HEK293 (cell line): ENCODE results near the gene STMND1.

Source experiments
- CTCF ChIA-PET: fragments of 350-600 bp; formaldehyde crosslinking; extraction: SDS; loops from one replicate; lab custom pipeline; 2021; ENCODE audit warnings: antibody characterized with exemption; lab: Yijun Ruan, JAX
- POLR2A ChIA-PET: fragments of 300-600 bp; formaldehyde crosslinking; extraction: SDS; loops from one replicate; lab custom pipeline; 2020; ENCODE audit warnings: antibody characterized with exemption, inconsistent platforms; lab: Yijun Ruan, JAX
- H3K27ac ChIP-seq: fragments of 200-500 bp; sonication (Bioruptor generic); 2 replicates; pipeline ENCODE4 v1.5.1; 2014; ENCODE audit warnings: low read depth, low read length, control low read depth, inconsistent platforms; ENCODE audit errors: extremely low read depth
- H3K36me3 ChIP-seq, 2 experiments: fragments of 200-500 bp in 1 of 2; sonication (Bioruptor generic) in 1 of 2; 1 replicate in 1 of 2; 2 replicates in 1 of 2; pipeline ENCODE4 v1.5.1; 2014 to 2017; ENCODE audit warnings: inconsistent platforms in 2 of 2, low read length in 2 of 2; ENCODE audit not compliant: control insufficient read depth in 2 of 2, insufficient read depth in 1 of 2
- H3K4me1 ChIP-seq: fragments of 200-500 bp; sonication (Bioruptor generic); 2 replicates; pipeline ENCODE4 v1.5.1; 2014; ENCODE audit warnings: mild to moderate bottlenecking, low read length, inconsistent platforms; ENCODE audit not compliant: control insufficient read depth, insufficient read depth
- H3K4me3 ChIP-seq: 2 replicates; pipeline ENCODE4 v1.5.1; 2011; ENCODE audit warnings: low read depth, mild to moderate bottlenecking, control low read depth, low read length, moderate library complexity
- H3K9me3 ChIP-seq: fragments of 200-500 bp; sonication (Bioruptor generic); 2 replicates; pipeline ENCODE4 v1.5.1; 2014; ENCODE audit warnings: low read depth, low read length, inconsistent platforms; ENCODE audit not compliant: control insufficient read depth, insufficient read depth
- AEBP2 ChIP-seq: fragments of 450-650 bp; formaldehyde crosslinking; IDR thresholded peaks from 2 replicates; pipeline ENCODE4 v1.5.1; 2016; ENCODE audit warnings: missing biosample characterization, missing genetic modification characterization, borderline replicate concordance
- KLF16 ChIP-seq: fragments of 450-650 bp; formaldehyde crosslinking; IDR thresholded peaks from 2 replicates; pipeline ENCODE4 v1.5.1; 2017; ENCODE audit warnings: missing biosample characterization, missing genetic modification characterization
- ZBTB6 ChIP-seq: fragments of 450-650 bp; formaldehyde crosslinking; IDR thresholded peaks from 2 replicates; pipeline ENCODE4 v1.5.1; 2017; ENCODE audit warnings: missing biosample characterization, missing genetic modification characterization
- ZBTB8A ChIP-seq: fragments of 450-650 bp; formaldehyde crosslinking; IDR thresholded peaks from 2 replicates; pipeline ENCODE4 v1.5.1; 2016; ENCODE audit warnings: missing biosample characterization, missing genetic modification characterization
- ZFHX2 ChIP-seq: fragments of 450-650 bp; formaldehyde crosslinking; conservative IDR thresholded peaks from 2 replicates; pipeline ENCODE4 v1.5.1; 2016; ENCODE audit warnings: missing biosample characterization, missing genetic modification characterization
- ZFP41 ChIP-seq: fragments of 450-650 bp; formaldehyde crosslinking; IDR thresholded peaks from 2 replicates; pipeline ENCODE4 v1.5.1; 2016; ENCODE audit warnings: missing biosample characterization, missing genetic modification characterization, borderline replicate concordance
- ZNF132 ChIP-seq: fragments of 450-650 bp; formaldehyde crosslinking; IDR thresholded peaks from 2 replicates; pipeline ENCODE4 v1.5.1; 2017; ENCODE audit warnings: missing biosample characterization, missing genetic modification characterization, borderline replicate concordance
- ZNF155 ChIP-seq: fragments of 450-650 bp; formaldehyde crosslinking; IDR thresholded peaks from 2 replicates; pipeline ENCODE4 v1.5.1; 2016; ENCODE audit warnings: missing biosample characterization, missing genetic modification characterization
- ZNF202 ChIP-seq: fragments of 450-650 bp; formaldehyde crosslinking; IDR thresholded peaks from 2 replicates; pipeline ENCODE4 v1.5.1; 2016; ENCODE audit warnings: missing biosample characterization, missing genetic modification characterization, borderline replicate concordance
- ZNF214 ChIP-seq: fragments of 450-650 bp; formaldehyde crosslinking; IDR thresholded peaks from 2 replicates; pipeline ENCODE4 v1.5.1; 2017; ENCODE audit warnings: missing biosample characterization, mild to moderate bottlenecking, missing genetic modification characterization, borderline replicate concordance
- ZNF221 ChIP-seq: fragments of 450-650 bp; formaldehyde crosslinking; IDR thresholded peaks from 2 replicates; pipeline ENCODE4 v1.5.1; 2017; ENCODE audit warnings: missing biosample characterization, missing genetic modification characterization, borderline replicate concordance
- ZNF398 ChIP-seq: fragments of 450-650 bp; formaldehyde crosslinking; IDR thresholded peaks from 2 replicates; pipeline ENCODE4 v1.5.1; 2017; ENCODE audit warnings: missing biosample characterization, missing genetic modification characterization
- ZNF530 ChIP-seq: fragments of 450-650 bp; formaldehyde crosslinking; IDR thresholded peaks from 2 replicates; pipeline ENCODE4 v1.5.1; 2016; ENCODE audit warnings: low read depth, missing biosample characterization, missing genetic modification characterization
- ZNF548 ChIP-seq: fragments of 450-650 bp; formaldehyde crosslinking; IDR thresholded peaks from 2 replicates; pipeline ENCODE4 v1.5.1; 2016; ENCODE audit warnings: missing biosample characterization, missing genetic modification characterization
- ZNF629 ChIP-seq: fragments of 450-650 bp; formaldehyde crosslinking; IDR thresholded peaks from 2 replicates; pipeline ENCODE4 v1.5.1; 2017; ENCODE audit warnings: missing biosample characterization, missing genetic modification characterization
- ZSCAN23 ChIP-seq: fragments of 450-650 bp; formaldehyde crosslinking; IDR thresholded peaks from 2 replicates; pipeline ENCODE4 v1.5.1; 2016; ENCODE audit warnings: missing biosample characterization, missing genetic modification characterization
- TF ChIP-seq, protein P1 (sequence below): fragments of 450-650 bp; formaldehyde crosslinking; IDR thresholded peaks from 2 replicates; pipeline ENCODE4 v1.5.1; 2016; ENCODE audit warnings: missing biosample characterization, missing genetic modification characterization

The STMND1 gene

GRCh38 chr6:17107863-17108262, 6.0 kb downstream of the STMND1 start:
- no peaks in the 10 kb centered on the region for H3K36me3 ChIP-seq
- POLR2A ChIA-PET, result no interaction called here
- H3K9me3 ChIP-seq, result no peaks in the 10 kb centered on the region
- CTCF ChIA-PET, result no interaction called here
- H3K4me3 ChIP-seq, result no peak overlapping the region
- H3K4me1 ChIP-seq, result no peaks in the 10 kb centered on the region
- H3K27ac ChIP-seq, result no peak overlapping the region
- TF ChIP-seq KLF16 (tag by site-specific recombination) (no peak), ZNF398 (tag by site-specific recombination) (no peak), ZNF202 (tag by site-specific recombination) (no peak), ZNF530 (tag by site-specific recombination) (no peak), ZNF155 (tag by site-specific recombination) (no peak), ZBTB6 (tag by site-specific recombination) (no peak), ZFHX2 (no peak), ZFP41 (tag by site-specific recombination) (no peak), ZNF221 (tag by site-specific recombination) (no peak), ZBTB8A (tag by site-specific recombination) (no peak), AEBP2 (tag by site-specific recombination) (no peak), ZSCAN23 (tag by site-specific recombination) (no peak), ZNF548 (tag by site-specific recombination) (no peak)
- TF ChIP-seq, protein P1, sequence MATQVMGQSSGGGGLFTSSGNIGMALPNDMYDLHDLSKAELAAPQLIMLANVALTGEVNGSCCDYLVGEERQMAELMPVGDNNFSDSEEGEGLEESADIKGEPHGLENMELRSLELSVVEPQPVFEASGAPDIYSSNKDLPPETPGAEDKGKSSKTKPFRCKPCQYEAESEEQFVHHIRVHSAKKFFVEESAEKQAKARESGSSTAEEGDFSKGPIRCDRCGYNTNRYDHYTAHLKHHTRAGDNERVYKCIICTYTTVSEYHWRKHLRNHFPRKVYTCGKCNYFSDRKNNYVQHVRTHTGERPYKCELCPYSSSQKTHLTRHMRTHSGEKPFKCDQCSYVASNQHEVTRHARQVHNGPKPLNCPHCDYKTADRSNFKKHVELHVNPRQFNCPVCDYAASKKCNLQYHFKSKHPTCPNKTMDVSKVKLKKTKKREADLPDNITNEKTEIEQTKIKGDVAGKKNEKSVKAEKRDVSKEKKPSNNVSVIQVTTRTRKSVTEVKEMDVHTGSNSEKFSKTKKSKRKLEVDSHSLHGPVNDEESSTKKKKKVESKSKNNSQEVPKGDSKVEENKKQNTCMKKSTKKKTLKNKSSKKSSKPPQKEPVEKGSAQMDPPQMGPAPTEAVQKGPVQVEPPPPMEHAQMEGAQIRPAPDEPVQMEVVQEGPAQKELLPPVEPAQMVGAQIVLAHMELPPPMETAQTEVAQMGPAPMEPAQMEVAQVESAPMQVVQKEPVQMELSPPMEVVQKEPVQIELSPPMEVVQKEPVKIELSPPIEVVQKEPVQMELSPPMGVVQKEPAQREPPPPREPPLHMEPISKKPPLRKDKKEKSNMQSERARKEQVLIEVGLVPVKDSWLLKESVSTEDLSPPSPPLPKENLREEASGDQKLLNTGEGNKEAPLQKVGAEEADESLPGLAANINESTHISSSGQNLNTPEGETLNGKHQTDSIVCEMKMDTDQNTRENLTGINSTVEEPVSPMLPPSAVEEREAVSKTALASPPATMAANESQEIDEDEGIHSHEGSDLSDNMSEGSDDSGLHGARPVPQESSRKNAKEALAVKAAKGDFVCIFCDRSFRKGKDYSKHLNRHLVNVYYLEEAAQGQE (tag by site-specific recombination), result no peak

- POLR2A ChIA-PET, result no interaction called here
- Histone ChIP-seq H3K36me3 (no peaks in the 10 kb centered on the region), H3K4me1 (no peaks in the 10 kb centered on the region), H3K27ac (no peak overlapping the region)
- no peak for TF ChIP-seq ZNF214
- no peak for TF ChIP-seq ZNF132 (tag by site-specific recombination)
- TF ChIP-seq ZNF629, result peak; percentile 17; the same call in 1 of the 2 replicates
- TF ChIP-seq, all 188 proteins: peak for 1
- H3K4me3 ChIP-seq, result no peak overlapping the region
- CTCF ChIA-PET, result interaction anchor here (0.6 to 1.9 kb wide), 3 partner anchors 14 to 99 kb away, joined by 3 to 6 read pairs (median 5); no protein-coding TSS in a partner anchor
- no peaks in the 10 kb centered on the region for H3K9me3 ChIP-seq
These were observed 13.6 kb downstream of the STMND1 start for GRCh38 chr6:17115251-17116116.
